GM19468 (cell line): ENCODE data around the gene GIPC3.

ENCODE experiments used
- ATAC-seq: cut with Tn5 transposase; IDR thresholded peaks from one replicate; pipeline ENCODE4 v1.9.1; 2021; ENCODE audit warnings: mild to moderate bottlenecking, moderate library complexity, moderate number of reproducible peaks; ENCODE audit not compliant: unreplicated experiment; ENCODE audit errors: extremely low read depth

Gene GIPC3

DNA sequence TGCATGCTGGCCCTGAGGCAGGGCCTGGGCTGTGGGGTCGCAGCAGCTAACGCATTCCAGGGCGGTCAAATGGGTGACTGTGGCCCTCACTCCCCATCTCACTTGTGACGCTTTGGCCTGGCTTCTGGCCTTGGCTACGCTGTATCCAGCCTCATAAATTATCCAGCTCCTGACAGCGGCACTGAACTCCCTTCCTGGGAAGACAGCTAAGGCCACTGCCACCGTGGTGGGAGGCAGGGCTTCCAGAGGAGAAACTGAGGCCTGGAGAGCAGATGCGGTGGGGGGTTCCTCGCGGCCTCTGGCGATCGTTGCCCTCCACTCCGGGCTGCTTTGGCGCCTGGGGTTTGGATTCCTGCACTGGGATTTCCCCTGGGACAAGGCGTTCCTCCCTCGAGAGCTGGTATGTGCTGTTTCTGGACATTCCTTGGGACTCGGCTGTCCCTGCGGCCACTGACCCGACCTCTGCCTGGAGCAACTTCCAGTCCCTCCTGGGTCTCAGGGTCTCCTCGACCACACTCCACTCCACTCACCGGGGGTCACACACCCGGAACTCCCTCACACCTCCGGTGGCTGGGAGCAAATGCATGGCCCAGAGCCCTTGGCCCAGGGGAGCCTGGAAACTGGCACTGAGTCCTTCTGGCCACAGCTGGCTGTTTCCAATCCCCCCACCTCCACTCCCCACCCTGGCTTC is 18.0 kb downstream of the GIPC3 start:
- ATAC-seq, result no peak

DNA sequence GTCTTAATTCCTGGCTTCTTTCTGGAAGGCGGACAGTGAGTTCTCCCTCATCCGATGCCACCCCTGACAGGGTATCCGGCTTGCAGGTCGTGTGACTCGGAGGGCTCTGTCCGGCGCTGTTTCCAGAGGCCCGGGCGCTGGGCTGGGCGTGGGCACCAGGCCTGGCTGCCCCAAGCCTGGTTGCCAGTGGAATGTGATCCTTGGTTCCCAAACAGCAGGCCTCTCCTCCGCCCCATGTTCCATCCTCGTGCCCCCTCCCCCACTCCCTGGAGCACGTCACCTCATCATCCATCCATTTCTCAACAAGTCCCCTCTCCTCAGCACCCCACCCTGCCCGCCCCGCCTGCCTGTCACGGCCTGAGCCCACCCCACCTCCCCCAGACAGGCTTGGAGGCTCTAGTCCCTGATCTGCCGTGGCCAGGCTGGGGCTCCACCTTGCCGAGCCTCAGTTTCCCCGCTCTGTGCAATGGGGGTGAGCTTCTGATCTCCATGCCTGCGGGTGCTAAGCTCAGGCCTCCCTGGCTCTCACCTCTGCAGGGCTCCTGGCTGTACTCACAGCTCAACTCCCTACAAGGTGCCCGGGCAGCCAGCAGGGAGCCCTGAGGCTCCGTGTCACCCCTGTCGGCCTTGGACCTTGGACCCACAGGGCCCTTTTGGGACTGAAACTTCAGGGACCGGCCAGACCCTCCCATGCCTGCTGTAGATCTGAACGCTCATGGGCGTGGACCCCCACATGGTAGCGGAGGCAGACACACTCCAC is 19.1 kb downstream of the GIPC3 start:
- no peak for ATAC-seq

DNA sequence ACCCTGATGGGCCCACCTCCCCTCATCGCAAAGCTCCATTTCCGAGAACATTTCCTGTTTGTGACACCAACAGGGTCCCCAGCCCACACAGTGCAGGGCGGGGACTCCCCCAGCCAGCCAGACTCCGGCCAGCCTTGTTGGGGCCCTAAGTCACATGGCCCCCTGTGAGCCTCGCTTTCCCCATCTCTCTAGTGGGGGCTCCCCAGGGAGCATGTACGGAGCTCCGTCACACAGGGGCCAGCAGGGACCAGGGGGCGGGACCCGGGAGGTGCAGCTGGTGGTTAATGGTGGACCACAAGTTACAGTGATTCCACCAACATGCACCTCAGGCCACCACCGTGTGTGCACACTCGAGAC is 19.7 kb downstream of the GIPC3 start:
- no peak for ATAC-seq

DNA sequence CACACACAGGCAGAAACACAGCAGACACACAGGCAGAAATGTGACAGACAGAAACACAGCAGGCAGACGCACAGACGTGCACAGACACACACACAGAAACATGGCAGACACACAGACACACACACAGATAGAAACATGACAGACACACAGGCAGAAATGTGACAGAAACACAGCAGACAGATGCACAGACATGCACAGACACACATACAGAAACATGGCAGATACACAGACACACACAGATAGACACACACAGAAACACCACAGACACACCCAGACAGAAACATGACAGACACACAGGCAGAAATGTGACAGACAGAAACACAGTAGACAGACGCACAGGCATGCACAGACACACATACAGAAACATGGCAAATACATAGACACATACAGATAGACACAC is 20.1 kb downstream of the GIPC3 start:
- no peak for ATAC-seq

DNA sequence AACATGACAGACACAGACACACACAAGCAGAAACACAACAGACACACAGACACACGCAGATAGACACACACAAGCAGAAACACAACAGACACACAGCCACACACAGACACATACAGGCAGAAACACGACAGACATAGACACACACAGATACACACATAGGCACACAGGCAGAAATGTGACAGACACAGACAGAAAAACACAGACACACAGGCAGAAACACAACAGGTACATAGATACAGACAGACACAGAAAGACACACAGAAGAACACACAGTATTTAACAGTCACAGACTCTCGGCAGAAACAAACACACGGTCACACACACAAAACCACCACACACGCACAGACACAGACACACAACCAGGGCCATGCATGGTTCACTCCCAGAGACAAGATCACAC is 20.5 kb downstream of the GIPC3 start:
- no peak for ATAC-seq

DNA sequence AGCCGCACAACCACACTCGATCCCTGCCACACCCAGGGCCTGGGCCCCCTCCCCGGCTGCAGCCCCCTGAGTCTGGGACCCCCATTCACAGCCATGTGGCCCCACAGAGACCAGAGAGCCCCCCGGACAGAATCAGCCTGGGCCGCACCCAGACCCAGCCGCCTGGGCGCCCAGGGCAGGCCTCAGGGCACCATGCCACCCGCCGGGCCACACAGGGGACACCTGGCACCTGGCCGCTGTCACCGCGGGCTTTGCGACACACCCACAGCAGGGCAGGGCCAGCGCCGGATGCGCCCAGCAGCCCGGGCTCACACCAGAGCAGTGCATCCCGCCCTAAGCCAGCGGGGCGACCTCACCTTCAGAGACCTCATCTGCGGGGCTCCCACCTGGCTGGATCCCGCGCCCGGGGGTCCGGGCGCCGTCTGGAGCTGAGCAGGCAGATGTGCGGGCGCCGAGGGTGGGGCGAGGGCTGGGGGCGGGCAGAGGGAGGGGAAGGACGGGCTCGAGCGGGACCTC is 21.0 kb downstream of the GIPC3 start:
- no peak for ATAC-seq

DNA sequence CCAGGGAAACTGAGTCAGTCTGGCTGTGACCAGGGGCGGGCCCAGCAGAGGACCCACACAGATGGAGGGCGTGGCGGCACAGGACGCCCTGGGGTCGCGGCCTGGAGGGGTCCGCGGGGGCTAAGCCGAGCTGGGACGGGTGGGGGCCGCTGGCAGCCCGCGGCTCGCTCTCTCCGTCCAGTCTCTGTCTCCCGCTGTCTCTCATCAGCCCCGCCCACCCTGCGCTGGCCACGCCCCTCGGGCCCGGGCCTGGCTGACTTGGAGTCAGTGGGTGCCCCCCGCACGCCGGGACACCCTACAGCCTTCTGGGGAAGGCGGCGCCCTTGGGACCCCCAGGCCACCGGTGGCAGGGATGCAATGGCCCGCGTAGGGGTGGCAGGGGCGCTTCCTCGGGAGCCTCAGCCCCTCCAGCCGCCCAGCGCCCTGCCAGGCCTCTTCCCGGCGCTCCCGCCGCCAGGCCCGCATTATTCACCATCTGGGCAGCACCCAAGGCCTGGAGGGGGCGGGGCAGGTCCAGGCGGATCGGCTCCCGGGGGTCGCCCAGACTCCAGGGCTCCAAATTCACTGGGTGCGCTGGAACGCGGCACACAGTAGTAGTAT is 21.5 kb downstream of the GIPC3 start, which contains the start of gene TBXA2R:
TSS of gene TBXA2R (minus strand) at position 186 of the 600 bp plus-strand sequence. CDS start 6,241 bp downstream, outside the sequence.
- no peak for ATAC-seq

DNA sequence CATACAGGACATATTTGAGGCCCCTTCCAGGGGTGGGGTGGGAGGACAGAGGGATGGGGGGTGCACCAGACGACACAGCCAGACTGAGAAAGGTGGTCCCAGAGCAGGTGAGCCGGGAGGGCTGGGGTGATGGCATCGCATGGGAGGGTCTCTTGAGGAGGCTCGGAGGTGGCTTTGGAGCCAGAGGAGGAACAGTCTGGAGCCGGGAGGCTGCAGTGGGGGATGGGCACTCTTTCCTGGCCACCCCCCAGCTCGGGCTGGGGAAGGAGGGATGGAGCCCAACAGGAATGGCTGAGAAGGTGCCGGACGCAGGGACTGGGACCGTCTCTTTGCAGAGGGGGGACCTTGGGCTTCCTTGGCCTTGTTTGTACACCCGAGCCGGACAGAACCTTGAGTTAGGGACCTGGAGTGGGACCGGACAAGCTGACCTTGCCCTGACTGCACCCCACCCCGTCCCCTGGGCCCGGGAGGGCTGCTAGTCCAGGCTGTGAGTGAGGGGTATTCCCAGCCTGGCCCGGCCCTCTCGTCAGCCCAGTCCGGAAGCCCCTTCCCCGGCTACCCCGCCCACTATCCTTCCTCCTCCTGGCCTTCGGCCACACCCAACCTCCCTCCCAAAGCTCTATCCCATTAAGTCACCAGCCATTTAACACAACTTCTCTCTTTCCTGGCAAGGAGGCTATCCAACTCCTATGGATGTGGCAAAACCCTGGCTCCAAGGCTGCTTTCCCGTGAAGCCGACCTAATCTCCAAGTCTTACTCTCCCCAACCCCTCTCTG is 22.2 kb downstream of the GIPC3 start:
- ATAC-seq, result no peak

DNA sequence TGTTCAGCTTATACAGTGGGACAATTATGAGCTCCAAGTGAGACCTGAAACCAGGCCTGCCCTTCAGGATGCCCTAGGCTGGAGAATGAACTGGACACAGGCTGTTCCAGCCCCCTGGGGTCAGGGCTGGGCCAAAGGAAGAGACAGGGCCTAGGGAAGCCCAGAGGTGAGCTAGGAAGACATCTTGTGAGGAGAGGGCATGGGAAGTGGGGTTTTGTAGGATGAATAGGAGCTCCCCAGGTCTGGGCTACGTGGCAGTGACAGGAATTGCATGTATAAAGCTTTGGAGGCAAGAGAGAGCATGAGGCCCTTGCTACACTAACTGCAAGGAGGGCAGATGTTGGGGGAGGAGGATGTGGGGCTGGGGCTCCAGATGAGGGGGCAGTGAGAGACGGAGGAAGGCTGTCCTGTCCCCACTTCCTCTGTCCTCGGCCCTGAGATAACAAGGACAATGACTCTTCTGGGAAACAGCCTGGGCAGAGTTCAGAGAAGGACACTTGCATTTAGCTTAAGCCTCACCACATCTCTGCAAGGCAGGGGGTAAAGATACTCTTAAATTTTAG is 22.9 kb downstream of the GIPC3 start:
- no peak for ATAC-seq

DNA sequence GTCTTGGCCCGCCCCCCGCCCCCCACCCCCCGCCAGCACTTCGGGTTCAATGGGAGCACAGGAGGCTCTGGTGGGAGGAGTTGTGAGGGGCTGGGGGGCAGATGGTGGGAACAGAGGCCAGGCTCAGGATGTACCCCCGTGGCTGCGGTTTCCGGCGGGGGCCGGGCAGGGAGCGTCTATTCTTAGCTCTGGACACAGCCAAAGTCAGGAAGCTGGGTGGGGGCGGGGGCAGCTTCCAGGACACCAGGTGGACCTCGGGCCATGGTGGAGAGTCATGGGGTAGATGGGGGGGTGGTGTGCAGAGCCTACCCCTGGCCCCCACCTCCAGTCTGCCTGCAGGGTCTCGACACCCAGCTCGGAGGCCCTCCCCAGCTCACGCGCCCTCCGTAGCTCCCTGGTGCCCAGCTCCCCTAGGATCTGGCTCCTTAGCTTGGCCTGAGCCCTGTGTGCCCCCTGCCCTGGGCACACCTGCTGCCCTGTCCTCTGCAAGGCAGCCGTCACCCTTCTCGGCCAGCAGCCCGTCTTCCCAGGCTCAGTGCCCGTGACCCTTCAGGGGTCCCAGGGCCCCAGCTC is 23.6 kb downstream of the GIPC3 start:
- ATAC-seq, result no peak

DNA sequence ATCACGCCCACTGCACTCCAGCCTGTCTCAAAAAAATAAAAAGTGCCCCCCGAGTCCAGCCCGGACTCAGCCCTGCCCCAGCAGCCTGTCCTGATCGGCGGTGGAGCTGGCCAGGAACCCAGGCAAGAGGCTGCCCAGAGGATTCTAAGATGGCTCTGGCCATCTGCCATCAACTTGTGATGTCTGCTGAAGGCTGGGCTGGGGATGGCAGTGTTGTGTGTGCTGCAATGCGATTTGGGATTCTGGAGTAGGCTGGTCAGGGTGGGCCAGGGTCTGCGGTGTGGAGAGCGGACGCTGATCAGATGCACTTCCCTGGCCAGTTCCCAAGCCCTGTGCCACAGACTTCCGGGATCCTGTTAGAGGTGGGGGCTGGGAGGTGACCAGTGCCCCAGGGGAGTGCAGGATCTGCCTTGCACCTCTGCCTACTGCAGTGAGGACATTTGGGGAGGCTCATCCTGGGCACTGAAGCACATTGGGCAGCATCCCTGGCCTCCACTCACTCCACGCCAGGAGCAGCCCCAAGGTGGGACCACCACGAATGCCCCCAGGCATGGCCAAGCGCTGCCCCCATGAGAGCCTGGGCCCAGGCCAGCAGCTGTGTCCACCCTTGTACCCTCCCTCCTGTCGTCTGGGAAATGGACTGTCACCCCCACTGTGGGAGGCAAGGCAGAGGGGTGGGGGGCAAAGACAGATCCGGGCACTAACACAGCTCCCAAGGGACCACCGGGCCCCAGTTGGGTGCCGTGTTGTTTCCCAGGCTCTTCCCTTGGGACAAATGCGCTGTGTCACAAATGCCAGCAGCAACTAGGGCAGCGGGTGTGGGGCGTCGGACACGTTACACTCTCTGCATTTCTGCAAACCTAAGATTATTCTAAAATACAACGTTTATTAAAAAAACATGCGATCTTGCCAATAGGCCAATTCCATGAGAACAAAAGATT is 24.8 kb downstream of the GIPC3 start:
- no peak for ATAC-seq

DNA sequence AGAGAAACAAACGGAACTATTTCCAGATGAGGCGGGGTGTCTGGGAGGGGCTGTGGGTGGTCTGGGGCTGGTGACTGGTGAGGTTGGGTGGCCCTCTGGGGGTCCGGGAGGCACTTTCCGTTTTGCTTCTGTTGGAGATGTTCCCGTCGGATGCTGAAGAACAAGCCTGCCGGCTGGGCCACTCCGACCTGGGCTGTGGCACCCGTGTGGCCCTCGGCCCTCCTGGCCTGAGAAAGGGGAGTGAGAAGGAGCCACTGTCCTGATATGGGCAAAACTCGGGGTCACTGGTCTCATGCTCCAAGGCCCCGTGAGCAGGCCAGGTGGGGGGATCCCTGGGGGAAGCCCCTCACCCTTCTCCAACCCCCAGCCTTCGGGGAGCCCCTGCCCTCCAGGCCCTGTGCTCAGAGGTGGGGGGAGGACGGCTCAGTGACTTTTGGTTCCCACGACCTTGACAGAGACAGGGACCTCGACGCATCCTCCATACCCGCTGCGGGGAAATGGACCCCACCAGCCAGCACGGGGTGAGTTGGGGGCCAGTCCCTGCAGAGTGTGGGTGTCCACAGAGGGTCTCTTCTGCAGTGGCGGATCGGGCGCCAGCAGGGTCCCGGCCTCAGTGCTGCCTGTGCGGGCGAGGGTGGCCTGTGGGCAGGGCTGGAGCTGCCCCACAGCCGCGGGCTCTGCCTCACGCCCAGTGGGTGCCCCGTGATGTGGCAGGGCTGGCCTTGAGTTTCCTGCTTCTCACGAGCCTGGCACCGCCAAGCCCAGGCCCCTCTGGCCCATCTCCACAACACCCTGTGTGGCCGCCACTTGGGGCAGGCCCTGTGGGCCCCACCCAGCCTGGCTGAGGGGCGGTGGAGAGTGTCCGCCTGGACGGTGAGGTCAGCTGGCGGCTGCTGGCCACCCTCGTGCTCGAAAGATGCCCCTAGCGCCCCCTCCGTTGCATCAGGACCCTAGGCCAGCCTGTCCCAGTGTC is 25.8 kb downstream of the GIPC3 start:
- ATAC-seq, result no peak

DNA sequence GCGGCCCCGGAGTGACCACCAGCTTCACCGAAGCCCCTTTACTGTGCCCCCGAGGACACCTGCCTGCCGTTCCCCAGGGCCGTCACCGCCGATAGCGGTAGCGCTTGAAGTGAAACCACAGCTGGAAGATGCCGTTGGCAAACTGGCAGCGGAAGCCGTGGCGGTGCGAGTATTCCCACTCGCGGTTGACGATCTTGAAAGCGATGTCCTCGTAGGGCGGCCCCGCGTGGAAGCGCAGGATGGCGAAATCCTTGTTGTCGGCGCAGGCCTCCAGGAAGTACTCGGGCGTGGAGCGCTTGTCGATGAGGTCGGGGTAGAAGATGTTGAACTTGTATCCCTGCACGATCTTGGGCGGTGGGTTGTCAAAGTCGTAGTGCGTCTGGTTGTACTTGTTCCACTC is 26.6 kb downstream of the GIPC3 start:
- ATAC-seq, result no peak

DNA sequence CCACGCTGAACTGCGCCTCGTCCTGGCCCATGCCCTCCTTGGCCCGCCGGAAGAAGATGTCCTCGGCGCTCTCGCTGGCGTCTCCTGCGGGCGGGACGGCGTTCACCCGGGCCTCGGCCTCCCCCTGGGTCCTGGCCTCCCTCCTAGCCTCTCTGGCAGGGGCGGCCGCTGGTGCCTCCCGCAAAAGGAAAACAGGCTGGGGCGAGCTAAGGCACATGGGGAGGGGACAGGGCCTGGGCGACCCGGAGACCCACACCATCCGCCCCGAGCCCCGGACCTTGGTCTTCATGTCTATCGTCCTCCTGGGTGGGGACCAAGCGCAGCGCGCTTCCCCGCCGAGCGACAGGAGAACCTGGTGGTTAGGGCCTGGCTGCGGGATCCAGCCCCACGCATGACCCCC is 27.1 kb downstream of the GIPC3 start:
- ATAC-seq, result no peak

DNA sequence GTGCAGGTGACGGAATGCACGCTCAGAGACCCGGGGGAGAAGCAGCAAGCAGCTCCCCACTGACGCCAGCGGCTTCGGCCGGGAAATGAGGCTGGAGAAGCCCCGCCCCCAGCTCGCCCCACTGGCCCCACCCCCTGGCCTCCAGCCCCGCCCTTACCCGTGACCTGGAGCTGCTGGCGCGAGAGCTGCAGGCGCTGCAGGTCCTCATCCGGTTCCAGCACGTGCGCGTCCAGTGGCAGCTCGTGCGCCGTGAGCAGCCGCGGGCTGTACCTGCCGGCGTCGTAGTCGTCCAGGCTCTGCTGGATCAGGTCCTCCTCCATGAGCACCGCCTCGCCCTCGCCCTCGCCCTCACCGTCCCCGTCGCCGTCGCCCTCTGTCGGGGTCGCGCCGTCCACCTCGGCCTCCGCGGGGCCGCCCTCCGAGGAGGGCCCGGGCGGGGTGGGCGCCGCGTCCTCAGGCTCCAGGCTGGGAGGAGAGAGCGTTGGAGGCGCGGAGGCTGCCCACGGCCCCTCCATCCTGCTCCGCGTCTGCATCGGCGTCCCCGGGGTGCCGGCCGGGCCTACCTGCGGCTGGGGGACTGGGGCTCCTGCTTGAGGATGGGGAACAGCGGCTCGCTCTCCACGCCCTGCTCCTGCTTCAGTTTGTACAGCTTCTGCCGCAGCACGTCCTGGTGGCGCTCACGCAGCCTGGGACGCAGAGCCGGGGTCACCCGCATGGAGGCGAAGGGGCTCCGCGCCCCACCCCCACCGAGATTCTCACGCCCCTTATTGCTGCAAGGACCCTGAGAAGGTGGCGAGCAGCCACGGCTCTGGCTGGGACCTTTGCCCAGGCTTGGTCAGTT is 27.8 kb downstream of the GIPC3 start:
- no peak for ATAC-seq

DNA sequence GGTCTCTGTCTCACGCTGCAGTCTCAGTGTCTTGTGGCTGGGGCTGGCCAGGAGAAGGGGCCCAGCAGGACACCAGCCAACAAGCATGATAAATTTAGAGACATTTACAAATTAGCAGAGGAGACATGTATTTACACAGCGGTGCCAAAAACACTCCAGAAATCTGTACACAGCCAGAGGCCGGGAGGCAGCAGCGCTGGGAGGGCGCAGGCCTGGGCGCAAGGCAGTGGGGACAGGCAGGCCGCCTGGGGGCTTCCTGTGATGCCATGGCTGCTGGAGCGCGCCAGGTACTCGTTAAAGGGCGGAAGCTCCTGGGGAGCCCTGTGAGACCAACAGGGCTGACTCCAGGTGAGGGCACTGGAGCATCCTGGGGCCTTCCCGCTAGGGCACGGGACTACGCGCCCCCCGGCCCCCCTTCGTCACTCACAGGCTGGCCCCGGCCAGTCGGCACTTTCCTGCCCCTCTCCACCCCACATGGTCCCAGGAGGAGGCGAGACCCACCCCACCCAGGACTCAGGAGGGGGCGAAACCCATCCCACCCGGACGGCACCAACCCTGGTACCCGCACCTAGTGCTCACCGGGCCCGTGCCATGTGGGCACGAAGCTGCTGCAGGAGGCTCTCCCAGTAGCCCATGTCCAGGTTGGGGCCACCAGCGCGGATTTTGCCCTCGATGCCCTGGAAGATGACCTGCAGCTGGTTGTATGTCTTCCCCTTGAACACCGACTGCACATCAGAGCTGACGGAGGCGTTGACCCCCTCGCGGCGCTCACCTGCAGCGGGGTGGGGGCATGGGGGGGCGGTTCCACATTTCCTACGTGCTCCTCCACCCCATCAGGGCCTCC is 28.8 kb downstream of the GIPC3 start:
- ATAC-seq, result no peak
